IMR-90 (cell line): Measurements from ENCODE around the gene VPS13A. TPM values are rescaled to one million over a fixed set of nuclear protein-coding genes. Genes with fewer than 3 reads are reported as not detected.

Experiments used
- ATAC-seq: fragments of 200-7000 bp; cut with Tn5 transposase; 2 replicates; pipeline ENCODE4 v1.9.1; 2020; ENCODE audit warnings: low read depth, mild to moderate bottlenecking, moderate library complexity
- BruUV-seq: library from RNA; stranded (reverse); fragments of 400-500 nt; replicated peaks from 2 replicates; lab custom pipeline; 2021; lab: Mats Ljungman, UMichigan
- CTCF ChIA-PET: fragments of 300-600 bp; formaldehyde crosslinking; extraction: SDS; loops from one replicate; lab custom pipeline; 2021; ENCODE audit warnings: antibody characterized with exemption; lab: Yijun Ruan, JAX
- POLR2A ChIA-PET: fragments of 300-600 bp; sonication (Branson Sonifier 250); formaldehyde crosslinking; loops from one replicate; lab custom pipeline; 2022; ENCODE audit warnings: antibody characterized with exemption; ENCODE audit not compliant: unreplicated experiment; lab: Charles Lee
- DNase-seq: peaks from one replicate; pipeline ENCODE4 v3.0.0; 2013
- H2AFZ ChIP-seq: replicated peaks from 2 replicates; pipeline ENCODE3; 2013; ENCODE audit warnings: low read length, mild to moderate bottlenecking; ENCODE audit not compliant: poor library complexity
- H2AK5ac ChIP-seq: 2 replicates; pipeline ENCODE4 v1.6.1; 2013; ENCODE audit warnings: low read depth, low read length, inconsistent platforms
- H2AK9ac ChIP-seq: replicated peaks from 2 replicates; pipeline ENCODE3; 2013; ENCODE audit warnings: mild to moderate bottlenecking, low read depth, low read length, moderate library complexity; ENCODE audit not compliant: poor library complexity
- H2BK120ac ChIP-seq: 2 replicates; pipeline ENCODE4 v1.6.1; 2013; ENCODE audit warnings: low read depth, low read length, inconsistent platforms
- H2BK15ac ChIP-seq: 3 replicates; pipeline ENCODE4 v1.6.1; 2013; ENCODE audit warnings: low read depth, low read length, inconsistent platforms
- H2BK20ac ChIP-seq: 2 replicates; pipeline ENCODE4 v1.6.1; 2013; ENCODE audit warnings: low read depth, mild to moderate bottlenecking, inconsistent platforms, low read length, moderate library complexity
- H2BK5ac ChIP-seq: 2 replicates; pipeline ENCODE4 v1.6.1; 2013; ENCODE audit warnings: mild to moderate bottlenecking, low read depth, low read length, inconsistent platforms; ENCODE audit not compliant: poor library complexity, severe bottlenecking
- H3K14ac ChIP-seq: replicated peaks from 2 replicates; pipeline ENCODE4 v1.6.1; 2013; ENCODE audit warnings: low read depth, low read length, inconsistent platforms
- H3K18ac ChIP-seq: 2 replicates; pipeline ENCODE4 v1.6.1; 2013; ENCODE audit warnings: low read depth, low read length, control low read depth
- H3K23ac ChIP-seq: 2 replicates; pipeline ENCODE4 v1.6.1; 2013; ENCODE audit warnings: low read depth, low read length, inconsistent platforms
- H3K27ac ChIP-seq: 2 replicates; pipeline ENCODE4 v1.5.1; 2013; ENCODE audit warnings: mild to moderate bottlenecking, control low read depth, low read length; ENCODE audit not compliant: insufficient read depth
- H3K27me3 ChIP-seq: 2 replicates; pipeline ENCODE4 v1.6.1; 2013; ENCODE audit warnings: low read length; ENCODE audit not compliant: control insufficient read depth, insufficient read depth
- H3K36me3 ChIP-seq: 2 replicates; pipeline ENCODE4 v1.6.1; 2013; ENCODE audit warnings: low read length, mixed read lengths; ENCODE audit not compliant: control insufficient read depth, insufficient read depth
- H3K4ac ChIP-seq: 2 replicates; pipeline ENCODE4 v1.6.1; 2013; ENCODE audit warnings: low read depth, low read length, inconsistent platforms
- H3K4me1 ChIP-seq: 2 replicates; pipeline ENCODE4 v1.6.1; 2013; ENCODE audit warnings: low read length, mixed read lengths; ENCODE audit not compliant: control insufficient read depth, insufficient read depth
- H3K4me2 ChIP-seq: 2 replicates; pipeline ENCODE4 v1.6.1; 2013; ENCODE audit warnings: low read depth, mild to moderate bottlenecking, control low read depth, low read length, moderate library complexity
- H3K4me3 ChIP-seq: 2 replicates; pipeline ENCODE4 v1.5.1; 2013; ENCODE audit warnings: low read depth, mild to moderate bottlenecking, control low read depth, low read length, moderate library complexity; ENCODE audit not compliant: insufficient read depth
- H3K56ac ChIP-seq: 2 replicates; pipeline ENCODE4 v1.6.1; 2013; ENCODE audit warnings: low read length, inconsistent platforms; ENCODE audit not compliant: insufficient read depth; ENCODE audit errors: extremely low read depth
- H3K79me1 ChIP-seq, 2 experiments: 2 replicates each; pipeline ENCODE4 v1.6.1; 2013; ENCODE audit warnings: low read length in 2 of 2, inconsistent platforms in 1 of 2, low read depth in 1 of 2
- H3K9ac ChIP-seq: 2 replicates; pipeline ENCODE4 v1.6.1; 2013; ENCODE audit warnings: low read depth, low read length, control low read depth
- H3K9me1 ChIP-seq: 2 replicates; pipeline ENCODE4 v1.6.1; 2013; ENCODE audit warnings: low read length, inconsistent platforms; ENCODE audit not compliant: insufficient read depth
- H3K9me3 ChIP-seq: 2 replicates; pipeline ENCODE4 v1.6.1; 2013; ENCODE audit warnings: low read length; ENCODE audit not compliant: control insufficient read depth, insufficient read depth
- H4K20me1 ChIP-seq: 2 replicates; pipeline ENCODE4 v1.6.1; 2013; ENCODE audit warnings: low read length, inconsistent platforms; ENCODE audit not compliant: insufficient read depth
- H4K5ac ChIP-seq: 2 replicates; pipeline ENCODE4 v1.6.1; 2013; ENCODE audit warnings: mild to moderate bottlenecking, low read depth, low read length, control low read depth
- H4K8ac ChIP-seq, 2 experiments: 2 replicates each; pipeline ENCODE4 v1.6.1; 2013; ENCODE audit warnings: low read depth in 2 of 2, low read length in 2 of 2, control low read depth in 1 of 2, inconsistent platforms in 1 of 2
- H4K91ac ChIP-seq: 2 replicates; pipeline ENCODE4 v1.6.1; 2013; ENCODE audit warnings: low read depth, low read length, inconsistent platforms; ENCODE audit not compliant: insufficient read depth
- BHLHE40 ChIP-seq: fragments of 150-350 bp; IDR thresholded peaks from 2 replicates; pipeline ENCODE4 v1.6.1; 2016; ENCODE audit warnings: mild to moderate bottlenecking, low read depth, low read length
- CEBPB ChIP-seq: IDR thresholded peaks from 2 replicates; pipeline ENCODE4 v1.6.1; 2012; ENCODE audit warnings: low read depth, low read length, improper control_type of control experiment
- CHD1 ChIP-seq: IDR thresholded peaks from 2 replicates; pipeline ENCODE4 v1.6.1; 2012; ENCODE audit warnings: low read depth, low read length, improper control_type of control experiment
- FOS ChIP-seq: fragments of 150-350 bp; IDR thresholded peaks from 2 replicates; pipeline ENCODE4 v1.6.1; 2016; ENCODE audit warnings: low read depth, low read length
- MAFK ChIP-seq: IDR thresholded peaks from 2 replicates; pipeline ENCODE4 v1.6.1; 2012; ENCODE audit warnings: low read depth, low read length, improper control_type of control experiment
- MAZ ChIP-seq: IDR thresholded peaks from 2 replicates; pipeline ENCODE4 v1.6.1; 2012; ENCODE audit warnings: low read depth, mild to moderate bottlenecking, low read length, improper control_type of control experiment, moderate library complexity, borderline replicate concordance
- MXI1 ChIP-seq: IDR thresholded peaks from 2 replicates; pipeline ENCODE4 v1.6.1; 2012; ENCODE audit warnings: low read depth, mild to moderate bottlenecking, low read length, moderate library complexity, borderline replicate concordance
- NFE2L2 ChIP-seq: fragments of 150-350 bp; IDR thresholded peaks from 2 replicates; pipeline ENCODE4 v1.6.1; 2016; ENCODE audit warnings: low read depth, mild to moderate bottlenecking, low read length
- POLR2A ChIP-seq: IDR thresholded peaks from 2 replicates; pipeline ENCODE4 v1.6.1; 2012; ENCODE audit warnings: mild to moderate bottlenecking, low read depth, low read length
- RAD21 ChIP-seq: IDR thresholded peaks from 2 replicates; pipeline ENCODE4 v1.6.1; 2012; ENCODE audit warnings: low read length, improper control_type of control experiment
- RCOR1 ChIP-seq: IDR thresholded peaks from 2 replicates; pipeline ENCODE4 v1.6.1; 2012; ENCODE audit warnings: mild to moderate bottlenecking, low read length, improper control_type of control experiment; ENCODE audit not compliant: insufficient replicate concordance
- RFX5 ChIP-seq: IDR thresholded peaks from 2 replicates; pipeline ENCODE4 v1.8.0; 2012; ENCODE audit warnings: low read depth, mild to moderate bottlenecking, low read length, moderate library complexity
- SMC3 ChIP-seq: fragments of 150-350 bp; IDR thresholded peaks from 2 replicates; pipeline ENCODE4 v1.6.1; 2016; ENCODE audit warnings: low read depth, mild to moderate bottlenecking, antibody characterized with exemption, low read length, moderate library complexity
- WGBS, 2 experiments: methylation state at CpG; one replicate each; pipeline versions ENCODE4 v1.1.5 to v1.1.7; 2013; ENCODE audit warnings: missing lambda C conversion rate in 2 of 2; ENCODE audit not compliant: insufficient read length in 1 of 2; ENCODE audit errors: extremely low coverage in 2 of 2; 5-methylcytosine and 5-hydroxymethylcytosine counted together
- dilution Hi-C: fragments of 300-500 bp; cut with HindIII; formaldehyde crosslinking; loops from one replicate; pipeline ENCODE4 v1.14.3; 2018; ENCODE audit warnings: low sequenced_read_pairs; ENCODE audit not compliant: unreplicated experiment
- in situ Hi-C: fragments of 300-500 bp; cut with MboI; formaldehyde crosslinking; loops from 3 replicates; pipeline ENCODE4 v1.14.3; 2019; ENCODE audit warnings: low sequenced_read_pairs, inconsistent platforms, mixed read lengths
- intact Hi-C: fragments of 100-400 bp; cut with micrococcal nuclease; formaldehyde crosslinking; loops from 2 replicates; pipeline ENCODE4 v1.10.0; 2022
- polyA plus RNA-seq, 3 experiments: library from polyadenylated mRNA; depleted of rRNA; stranded (reverse); fragments of >200 nt; gene quantifications; 2 replicates each; pipeline ENCODE4 v1.2.3, GENCODE V29; 2012; ENCODE audit warnings: low replicate concordance in 1 of 3
- total RNA-seq: library from RNA; depleted of rRNA; stranded (reverse); fragments of >200 nt; gene quantifications from 2 replicates; pipeline ENCODE4 v1.2.3, GENCODE V29; 2012
- TF ChIP-seq, protein P1 (sequence below): conservative IDR thresholded peaks from 2 replicates; pipeline ENCODE4 v1.5.1; 2012; ENCODE audit warnings: mild to moderate bottlenecking, low read depth, low read length, improper control_type of control experiment
- TF ChIP-seq, protein P2 (sequence below): fragments of 150-350 bp; IDR thresholded peaks from 2 replicates; pipeline ENCODE4 v1.6.1; 2017; ENCODE audit warnings: mild to moderate bottlenecking, antibody characterized with exemption, low read length, low read depth
- TF ChIP-seq, protein P3 (sequence below): fragments of 150-350 bp; IDR thresholded peaks from 2 replicates; pipeline ENCODE4 v1.6.1; 2016; ENCODE audit warnings: low read depth, mild to moderate bottlenecking, low read length, moderate library complexity, borderline replicate concordance

VPS13A gene
- total and polyA plus RNA-seq, 2 of the 4 experiments (the other 2 are of a cell fraction) = 10.4 to 26.5 TPM

DNA sequence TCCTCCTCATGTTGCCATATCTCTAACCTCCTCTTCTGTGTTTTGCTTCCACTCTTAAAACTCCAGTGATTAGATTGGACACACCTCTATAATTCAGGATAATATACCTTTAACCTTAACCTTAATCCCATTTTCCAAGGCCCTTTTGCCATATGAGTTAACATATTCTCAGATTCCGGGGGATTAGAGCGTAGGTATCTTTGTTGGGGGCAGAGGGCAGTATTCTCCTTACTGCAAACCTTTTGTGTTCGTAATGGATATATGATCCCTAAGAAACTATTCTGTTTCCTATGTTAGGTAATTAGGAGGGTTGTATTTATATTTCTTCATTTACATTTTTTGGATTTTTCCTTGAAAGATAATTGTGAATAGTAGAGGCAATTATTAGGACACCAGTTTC, 99.5 kb downstream of the VPS13A start:
- H3K23ac ChIP-seq = no peak overlapping the region

More for the DNA sequence above, 99.5 kb downstream of the VPS13A start:
- no CpG with 5 or more reads among the region's 3 CpGs for WGBS, 2 experiments
- H2BK15ac ChIP-seq = no peak overlapping the region
- no peak overlapping the region for H4K5ac ChIP-seq
- H3K9ac ChIP-seq = no peak overlapping the region
- TF ChIP-seq, protein P1, sequence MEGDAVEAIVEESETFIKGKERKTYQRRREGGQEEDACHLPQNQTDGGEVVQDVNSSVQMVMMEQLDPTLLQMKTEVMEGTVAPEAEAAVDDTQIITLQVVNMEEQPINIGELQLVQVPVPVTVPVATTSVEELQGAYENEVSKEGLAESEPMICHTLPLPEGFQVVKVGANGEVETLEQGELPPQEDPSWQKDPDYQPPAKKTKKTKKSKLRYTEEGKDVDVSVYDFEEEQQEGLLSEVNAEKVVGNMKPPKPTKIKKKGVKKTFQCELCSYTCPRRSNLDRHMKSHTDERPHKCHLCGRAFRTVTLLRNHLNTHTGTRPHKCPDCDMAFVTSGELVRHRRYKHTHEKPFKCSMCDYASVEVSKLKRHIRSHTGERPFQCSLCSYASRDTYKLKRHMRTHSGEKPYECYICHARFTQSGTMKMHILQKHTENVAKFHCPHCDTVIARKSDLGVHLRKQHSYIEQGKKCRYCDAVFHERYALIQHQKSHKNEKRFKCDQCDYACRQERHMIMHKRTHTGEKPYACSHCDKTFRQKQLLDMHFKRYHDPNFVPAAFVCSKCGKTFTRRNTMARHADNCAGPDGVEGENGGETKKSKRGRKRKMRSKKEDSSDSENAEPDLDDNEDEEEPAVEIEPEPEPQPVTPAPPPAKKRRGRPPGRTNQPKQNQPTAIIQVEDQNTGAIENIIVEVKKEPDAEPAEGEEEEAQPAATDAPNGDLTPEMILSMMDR = no peak
- TF ChIP-seq RCOR1 (no peak), RFX5 (no peak), NFE2L2 (no peak), MAZ (no peak), SMC3 (no peak), FOS (no peak), MXI1 (no peak), CEBPB (no peak), CHD1 (no peak), MAFK (no peak), POLR2A (no peak), RAD21 (no peak), BHLHE40 (no peak)
- TF ChIP-seq, protein P2, sequence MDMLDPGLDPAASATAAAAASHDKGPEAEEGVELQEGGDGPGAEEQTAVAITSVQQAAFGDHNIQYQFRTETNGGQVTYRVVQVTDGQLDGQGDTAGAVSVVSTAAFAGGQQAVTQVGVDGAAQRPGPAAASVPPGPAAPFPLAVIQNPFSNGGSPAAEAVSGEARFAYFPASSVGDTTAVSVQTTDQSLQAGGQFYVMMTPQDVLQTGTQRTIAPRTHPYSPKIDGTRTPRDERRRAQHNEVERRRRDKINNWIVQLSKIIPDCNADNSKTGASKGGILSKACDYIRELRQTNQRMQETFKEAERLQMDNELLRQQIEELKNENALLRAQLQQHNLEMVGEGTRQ = no peak
- TF ChIP-seq, protein P3, sequence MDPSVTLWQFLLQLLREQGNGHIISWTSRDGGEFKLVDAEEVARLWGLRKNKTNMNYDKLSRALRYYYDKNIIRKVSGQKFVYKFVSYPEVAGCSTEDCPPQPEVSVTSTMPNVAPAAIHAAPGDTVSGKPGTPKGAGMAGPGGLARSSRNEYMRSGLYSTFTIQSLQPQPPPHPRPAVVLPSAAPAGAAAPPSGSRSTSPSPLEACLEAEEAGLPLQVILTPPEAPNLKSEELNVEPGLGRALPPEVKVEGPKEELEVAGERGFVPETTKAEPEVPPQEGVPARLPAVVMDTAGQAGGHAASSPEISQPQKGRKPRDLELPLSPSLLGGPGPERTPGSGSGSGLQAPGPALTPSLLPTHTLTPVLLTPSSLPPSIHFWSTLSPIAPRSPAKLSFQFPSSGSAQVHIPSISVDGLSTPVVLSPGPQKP = no peak
- DNase-seq (no peak), ATAC-seq (no peak)
- no peak overlapping the region for H4K8ac ChIP-seq
- H4K91ac ChIP-seq = no peak overlapping the region
- no peak overlapping the region for H3K14ac ChIP-seq
- H3K9me1 ChIP-seq = no peaks in the 10 kb centered on the region
- ChIA-PET CTCF (no interaction called here), POLR2A (no interaction called here)
- no peak overlapping the region for H3K56ac ChIP-seq
- no peaks in the 10 kb centered on the region for H4K20me1 ChIP-seq
- no peak overlapping the region for H3K4me3 ChIP-seq
- H3K79me1 ChIP-seq = no peaks in the 10 kb centered on the region
- no peaks in the 10 kb centered on the region for H3K9me3 ChIP-seq
- no peaks in the 10 kb centered on the region for H3K27me3 ChIP-seq
- no peak overlapping the region for H3K27ac ChIP-seq
- H2BK5ac ChIP-seq = no peak overlapping the region
- dilution Hi-C loops (no loop called here), in situ Hi-C loops (no loop called here), intact Hi-C loops (no loop called here)
- peaks cover 4% of the 10 kb centered on the region for H3K36me3 ChIP-seq
- no TSS peak for BruUV-seq
- H3K4me2 ChIP-seq = no peak overlapping the region
- H3K4ac ChIP-seq = no peak overlapping the region
- H2BK120ac ChIP-seq = no peak overlapping the region
- no peak overlapping the region for H2AK9ac ChIP-seq
- H3K4me1 ChIP-seq = no peaks in the 10 kb centered on the region
- H2AFZ ChIP-seq = no peak overlapping the region
- H2AK5ac ChIP-seq = no peak overlapping the region
- no peak overlapping the region for H3K18ac ChIP-seq
- no peak overlapping the region for H2BK20ac ChIP-seq
